ENCODE data around the gene SV2B.

DNA sequence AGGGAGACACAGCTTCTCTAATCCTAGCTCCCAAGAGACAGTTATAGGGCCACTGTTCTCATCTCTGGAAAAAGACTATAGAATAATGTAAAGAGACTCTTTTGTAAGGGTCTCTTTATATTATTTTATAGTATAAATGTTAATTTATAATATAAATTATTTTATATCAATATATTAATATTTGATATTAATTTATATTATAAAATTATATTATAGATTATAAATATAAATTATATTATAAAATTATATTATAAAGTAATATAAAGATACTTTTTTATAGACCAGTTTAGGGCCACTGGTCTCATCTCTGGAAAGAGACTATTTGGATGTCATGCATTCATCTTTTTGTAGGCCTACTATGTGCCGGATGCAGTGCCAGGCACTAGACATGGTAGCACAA, 53.9 kb downstream of the SV2B start:
- no peak for TF ChIP-seq CTCF (IDR thresholded peaks at IDR 0.05)
- TF ChIP-seq POLR2A (IDR thresholded peaks at IDR 0.05), result no peak

All from adrenal gland (tissue), 5 donors.